MM.1S (cell line): Measurements from ENCODE around the gene CASP10.

Source experiments
- EZH2 ChIP-seq: fragments of 300-600 bp; sonication (generic); optimal IDR thresholded peaks from 2 replicates; pipeline ENCODE3; 2017; ENCODE audit warnings: low read depth, mild to moderate bottlenecking, antibody characterized with exemption, low read length, mixed read lengths
- EZH2phosphoT487 ChIP-seq: fragments of 300-600 bp; sonication (generic); IDR thresholded peaks from 2 replicates; pipeline ENCODE4 v1.6.1; 2018; ENCODE audit warnings: antibody characterized with exemption, low read length
- TF ChIP-seq, protein P1 (sequence below): fragments of 300-600 bp; sonication (generic); IDR thresholded peaks from 2 replicates; pipeline ENCODE4 v1.5.1; 2016; ENCODE audit warnings: antibody characterized with exemption, low read length, mixed read lengths

DNA sequence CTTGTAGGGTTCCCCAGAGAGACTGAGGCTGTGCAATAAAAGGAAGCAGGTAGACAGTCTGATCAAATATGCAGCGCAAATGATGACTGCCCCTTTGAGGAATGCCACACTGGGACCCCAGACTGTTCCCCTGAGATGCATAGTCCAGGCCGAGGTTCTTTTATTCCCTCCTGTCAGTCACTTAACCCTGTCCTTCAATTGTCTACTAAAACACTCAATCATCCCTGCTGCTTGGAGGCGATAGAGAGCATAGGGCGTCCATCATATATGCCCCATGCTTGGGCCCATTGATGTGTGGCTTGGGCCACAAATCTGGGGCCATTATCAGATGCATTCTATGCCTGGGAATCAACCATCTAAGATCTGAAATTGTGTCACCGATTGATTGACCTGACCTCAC, 61.9 kb downstream of the CASP10 start:
- TF ChIP-seq, protein P1, sequence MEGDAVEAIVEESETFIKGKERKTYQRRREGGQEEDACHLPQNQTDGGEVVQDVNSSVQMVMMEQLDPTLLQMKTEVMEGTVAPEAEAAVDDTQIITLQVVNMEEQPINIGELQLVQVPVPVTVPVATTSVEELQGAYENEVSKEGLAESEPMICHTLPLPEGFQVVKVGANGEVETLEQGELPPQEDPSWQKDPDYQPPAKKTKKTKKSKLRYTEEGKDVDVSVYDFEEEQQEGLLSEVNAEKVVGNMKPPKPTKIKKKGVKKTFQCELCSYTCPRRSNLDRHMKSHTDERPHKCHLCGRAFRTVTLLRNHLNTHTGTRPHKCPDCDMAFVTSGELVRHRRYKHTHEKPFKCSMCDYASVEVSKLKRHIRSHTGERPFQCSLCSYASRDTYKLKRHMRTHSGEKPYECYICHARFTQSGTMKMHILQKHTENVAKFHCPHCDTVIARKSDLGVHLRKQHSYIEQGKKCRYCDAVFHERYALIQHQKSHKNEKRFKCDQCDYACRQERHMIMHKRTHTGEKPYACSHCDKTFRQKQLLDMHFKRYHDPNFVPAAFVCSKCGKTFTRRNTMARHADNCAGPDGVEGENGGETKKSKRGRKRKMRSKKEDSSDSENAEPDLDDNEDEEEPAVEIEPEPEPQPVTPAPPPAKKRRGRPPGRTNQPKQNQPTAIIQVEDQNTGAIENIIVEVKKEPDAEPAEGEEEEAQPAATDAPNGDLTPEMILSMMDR = no peak
- no peak for TF ChIP-seq EZH2
- no peak for TF ChIP-seq EZH2phosphoT487
